C1 segment of cervical spinal cord (tissue), 14 donors: ENCODE data around the gene PODXL2.
A peak's percentile ranks its signal among the peaks of the same experiment; 100 is the strongest.
"Not testable (repeated sequence)": the region's sequence is repeated elsewhere in the genome, so short reads cannot be mapped to it uniquely, and the experiment has no call there.

ENCODE experiments used
- DNase-seq, 14 donors: peaks; one replicate each; lab custom pipeline; 2025; lab: John Stamatoyannopoulos, UW

Gene PODXL2

DNA sequence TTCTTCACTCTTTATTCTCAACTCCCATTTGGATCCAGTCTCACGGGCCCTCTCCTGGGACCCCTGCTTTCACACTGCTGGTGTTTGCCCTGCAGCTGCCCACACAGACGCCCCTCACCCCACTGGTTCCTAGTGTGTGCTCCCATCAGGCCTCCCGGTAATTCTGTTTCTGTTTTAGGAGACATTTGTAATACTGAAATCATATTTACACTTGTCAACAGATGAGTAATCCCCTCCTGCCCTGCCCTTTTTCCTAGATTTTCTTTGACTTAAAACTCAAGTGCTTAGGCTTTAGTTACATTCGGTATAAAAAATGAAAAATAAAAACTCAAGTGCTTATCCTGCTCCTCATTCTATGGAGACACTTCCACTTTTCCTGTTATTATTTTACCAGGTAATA, 25.4 kb downstream of the PODXL2 start:
- no peak for DNase-seq

- DNase-seq, result not testable (repeated sequence)
Measured at GRCh38 chr3:127654993-127655392, 26.0 kb downstream of the PODXL2 start.

DNA sequence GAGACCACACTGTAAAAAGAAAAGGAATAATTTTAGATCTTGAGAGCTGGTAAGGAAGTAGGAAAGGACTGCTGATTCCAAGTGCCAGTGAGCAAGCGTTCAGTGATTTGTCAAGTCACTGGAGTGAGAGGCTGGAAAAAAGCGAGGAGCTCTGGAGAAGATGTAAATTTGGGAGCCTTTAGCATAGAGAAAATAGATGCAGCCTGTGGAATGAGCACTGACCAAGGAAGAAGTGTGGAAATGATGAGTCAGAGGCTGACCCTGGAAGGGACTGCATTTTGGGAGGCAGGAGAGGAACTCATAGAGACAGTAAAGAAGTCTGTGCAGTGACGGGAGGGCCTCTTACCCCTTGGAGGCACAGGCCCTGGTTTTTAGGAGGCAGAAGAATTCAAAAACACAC, 26.7 kb downstream of the PODXL2 start:
- no peak for DNase-seq

GRCh38 chr3:127656906-127657305, 27.9 kb downstream of the PODXL2 start:
- DNase-seq, result no peak

DNA sequence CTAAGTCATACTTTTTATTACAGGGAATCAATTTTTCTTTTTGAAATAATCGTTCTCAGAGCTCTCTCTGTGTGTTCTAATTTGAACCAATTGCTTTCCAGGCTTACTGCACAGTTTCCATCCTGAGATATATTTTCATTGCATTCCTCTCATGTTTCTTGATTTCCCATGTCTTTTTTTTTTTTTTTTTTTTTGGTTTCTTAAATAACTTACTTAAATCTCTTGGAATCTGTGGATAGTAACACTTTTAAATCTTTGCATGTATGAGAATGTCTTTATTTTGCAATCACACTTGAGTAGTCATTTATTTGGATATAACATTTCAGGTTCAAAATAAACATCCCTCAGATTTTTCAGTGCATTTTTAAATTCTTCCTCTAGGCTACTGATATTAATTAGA, 29.2 kb downstream of the PODXL2 start:
- no peak for DNase-seq

GRCh38 chr3:127660621-127661251, 31.8 kb downstream of the PODXL2 start:
- DNase-seq, result no peak

- DNase-seq, result no peak
Measured at GRCh38 chr3:127661600-127661999, 32.6 kb downstream of the PODXL2 start.

GRCh38 chr3:127662001-127662469, 33.0 kb downstream of the PODXL2 start:
- DNase-seq, result no peak

DNA sequence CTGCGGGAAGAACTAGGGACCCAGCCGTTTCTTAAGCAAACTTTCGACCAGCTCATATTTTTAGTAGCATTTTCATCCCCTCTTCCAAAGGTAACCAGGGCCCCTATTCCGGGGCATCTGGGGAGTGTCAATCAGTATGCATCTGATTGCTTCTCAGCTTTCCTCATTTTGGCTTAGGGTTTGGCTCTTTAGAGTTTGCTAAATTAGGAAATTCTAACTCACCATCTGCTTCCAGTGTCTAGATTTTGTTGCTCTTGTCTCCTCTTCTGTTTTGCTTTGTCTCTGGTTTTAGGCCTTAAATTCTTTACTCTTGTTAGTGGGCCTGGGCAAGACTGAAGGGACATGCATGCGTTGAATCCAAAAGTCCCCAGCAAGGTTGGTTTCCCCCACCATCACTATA, 34.2 kb downstream of the PODXL2 start:
- DNase-seq, result peak in 1 of 14 donors; percentile 34

- DNase-seq, result no peak
Measured at GRCh38 chr3:127665165-127665564, 36.2 kb downstream of the PODXL2 start.

DNA sequence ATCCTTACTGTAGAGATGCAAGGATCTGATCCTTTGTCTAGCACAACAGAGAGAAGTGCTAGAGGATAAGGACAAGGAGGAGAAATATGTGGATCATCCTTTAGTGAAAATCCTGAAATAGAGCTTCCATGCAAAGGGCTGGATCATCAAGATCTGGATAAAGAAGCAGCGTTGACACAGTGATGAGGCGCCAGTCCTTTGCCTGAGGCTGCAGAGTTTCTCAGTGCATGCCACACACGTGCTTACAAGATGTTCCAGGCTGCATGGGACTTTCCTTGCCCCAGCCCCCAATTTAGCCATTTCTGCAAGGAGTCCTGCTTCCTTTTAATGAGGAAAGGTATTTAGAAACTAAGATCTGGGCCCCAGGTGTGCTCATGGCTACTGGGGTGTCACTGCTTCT, 36.6 kb downstream of the PODXL2 start:
- no peak for DNase-seq

GRCh38 chr3:127666676-127667075, 37.7 kb downstream of the PODXL2 start:
- DNase-seq, result peak in 1 of 14 donors; percentile 77

DNA sequence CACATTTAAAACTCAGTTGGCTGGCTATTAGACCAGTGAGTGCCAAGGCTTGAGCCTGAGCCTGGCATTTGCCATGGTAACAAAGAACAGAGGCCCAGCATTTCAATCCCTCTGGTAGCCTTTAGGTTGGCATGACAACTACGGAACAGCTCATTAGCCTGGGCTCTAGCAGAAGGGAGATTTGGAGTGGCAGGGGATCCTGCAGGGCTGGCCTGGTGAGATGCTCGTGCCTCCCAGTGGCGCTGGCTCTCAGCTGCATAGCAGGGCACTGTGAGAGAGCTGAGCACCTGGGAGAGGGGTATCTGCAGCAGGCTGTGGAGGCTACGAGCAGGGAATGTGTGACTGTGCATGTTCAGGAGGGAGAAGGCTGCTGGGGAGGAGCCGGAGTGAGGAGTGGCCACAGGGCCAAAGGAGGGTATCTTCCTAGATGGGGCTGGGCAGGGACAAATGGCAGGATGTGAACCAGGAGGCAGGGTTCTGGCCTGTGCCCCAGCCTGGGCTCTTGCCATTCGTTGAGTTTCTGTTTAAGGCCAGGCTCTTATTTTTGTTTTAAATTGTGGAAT, 38.2 kb downstream of the PODXL2 start:
- DNase-seq, result peak in 7 of 14 donors; percentile 25 to 91 (median 46)

DNA sequence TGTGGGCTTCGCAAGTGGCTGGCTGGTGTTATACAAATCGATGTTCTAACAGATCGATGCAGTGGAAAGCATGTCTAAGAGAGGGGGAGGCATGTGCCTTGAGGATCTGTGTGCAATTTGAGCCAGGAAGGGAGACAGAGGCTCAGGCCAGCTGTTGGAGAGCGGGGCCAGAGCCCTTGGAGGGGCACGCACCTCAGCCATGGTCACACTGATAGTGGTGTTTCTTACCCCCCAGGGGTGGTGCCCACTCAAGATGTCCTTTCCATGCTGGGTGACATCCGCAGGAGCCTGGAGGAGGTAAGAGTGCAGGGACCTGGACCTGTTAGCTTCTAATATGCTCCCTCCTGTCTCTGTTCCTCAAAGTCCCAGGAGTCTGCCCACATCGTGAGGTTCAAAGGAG, 39.9 kb downstream of the PODXL2 start:
- DNase-seq, result no peak

DNA sequence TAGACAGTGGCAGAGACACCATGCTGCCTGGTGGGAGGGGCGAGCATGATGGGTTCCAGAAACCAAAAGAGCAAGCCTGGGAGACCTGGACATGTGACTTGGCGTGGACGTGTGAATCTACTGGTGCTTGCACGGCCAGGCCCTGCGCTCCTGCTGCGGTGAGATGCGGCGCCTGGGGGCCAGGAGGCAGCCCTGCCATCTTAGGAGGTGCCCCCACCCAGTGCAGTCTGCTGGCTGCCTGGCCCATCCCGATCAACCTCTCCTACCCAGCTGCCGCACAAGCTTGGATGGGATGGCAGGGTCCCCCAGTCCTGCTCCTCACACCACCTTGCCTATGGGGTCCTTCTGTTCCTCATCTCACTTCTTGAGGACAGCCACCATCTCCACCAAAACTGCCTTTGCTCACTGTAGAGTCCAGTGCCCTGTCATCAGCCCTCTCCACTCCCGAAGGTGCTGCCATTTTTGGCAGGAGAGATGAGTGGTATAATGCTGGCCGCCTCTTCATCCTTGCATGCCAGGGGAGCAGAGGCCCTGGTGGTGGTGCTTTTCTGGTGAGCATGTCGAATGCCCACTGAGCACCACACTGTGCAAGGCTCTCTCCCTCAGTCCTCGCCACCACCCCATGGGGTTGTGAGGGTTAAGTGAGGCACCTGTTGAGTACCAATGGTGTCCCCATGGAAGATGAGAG, 40.7 kb downstream of the PODXL2 start:
- no peak for DNase-seq

- DNase-seq, result no peak
Measured at GRCh38 chr3:127670229-127670559, 41.2 kb downstream of the PODXL2 start.

GRCh38 chr3:127670761-127671522, 42.0 kb downstream of the PODXL2 start:
- no peak for DNase-seq

GRCh38 chr3:127671523-127672428, 42.8 kb downstream of the PODXL2 start:
- DNase-seq, result no peak

GRCh38 chr3:127672429-127673190, 43.6 kb downstream of the PODXL2 start, which contains the start of gene ABTB1:
TSS of gene ABTB1 (plus strand) at chr3:127672952. CDS start at chr3:127673026, 74 bp downstream.
- peak in 11 of 14 donors; percentile 29 to 82 (median 67) for DNase-seq
